Measurements from ENCODE around the gene ARHGAP30. TPM values are rescaled to one million over a fixed set of nuclear protein-coding genes. Genes with fewer than 3 reads are reported as not detected.
"Not testable (repeated sequence)": the region's sequence is repeated elsewhere in the genome, so short reads cannot be mapped to it uniquely, and the experiment has no call there.

Gene ARHGAP30
- total RNA-seq, 1 donor from 2014 or later, result not detected

DNA sequence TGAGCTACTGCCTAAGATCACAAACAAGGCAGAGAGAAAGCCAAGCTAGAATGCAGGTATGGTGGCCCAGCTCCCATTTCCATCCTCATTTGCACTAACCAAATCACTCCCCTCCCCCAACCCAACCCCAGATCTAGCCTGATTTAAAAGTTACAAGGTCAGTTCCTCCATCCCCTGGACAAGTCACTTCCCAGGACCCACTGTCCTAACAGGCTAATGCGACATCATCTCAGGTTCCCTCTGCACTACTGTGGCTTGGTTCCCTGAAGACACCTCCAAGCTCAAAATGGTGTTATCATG is 51.1 kb downstream of the ARHGAP30 start:
- Mint-ChIP-seq H3K4me1 (ENCODE audit: low read depth) (peaks cover 20% of the 10 kb centered on the region), H3K27me3 (ENCODE audit: low read depth) (peaks cover 45% of the 10 kb centered on the region), H3K4me3 (ENCODE audit: unreplicated experiment) (no peak overlapping the region), H3K36me3 (ENCODE audit: low read depth) (no peaks in the 10 kb centered on the region), H3K27ac (ENCODE audit: unreplicated experiment) (no peak overlapping the region), H3K9me3 (ENCODE audit: low read depth) (no peaks in the 10 kb centered on the region)
- DNase-seq (ENCODE audit: low spot score), result no peak
- TF ChIP-seq, protein P1, sequence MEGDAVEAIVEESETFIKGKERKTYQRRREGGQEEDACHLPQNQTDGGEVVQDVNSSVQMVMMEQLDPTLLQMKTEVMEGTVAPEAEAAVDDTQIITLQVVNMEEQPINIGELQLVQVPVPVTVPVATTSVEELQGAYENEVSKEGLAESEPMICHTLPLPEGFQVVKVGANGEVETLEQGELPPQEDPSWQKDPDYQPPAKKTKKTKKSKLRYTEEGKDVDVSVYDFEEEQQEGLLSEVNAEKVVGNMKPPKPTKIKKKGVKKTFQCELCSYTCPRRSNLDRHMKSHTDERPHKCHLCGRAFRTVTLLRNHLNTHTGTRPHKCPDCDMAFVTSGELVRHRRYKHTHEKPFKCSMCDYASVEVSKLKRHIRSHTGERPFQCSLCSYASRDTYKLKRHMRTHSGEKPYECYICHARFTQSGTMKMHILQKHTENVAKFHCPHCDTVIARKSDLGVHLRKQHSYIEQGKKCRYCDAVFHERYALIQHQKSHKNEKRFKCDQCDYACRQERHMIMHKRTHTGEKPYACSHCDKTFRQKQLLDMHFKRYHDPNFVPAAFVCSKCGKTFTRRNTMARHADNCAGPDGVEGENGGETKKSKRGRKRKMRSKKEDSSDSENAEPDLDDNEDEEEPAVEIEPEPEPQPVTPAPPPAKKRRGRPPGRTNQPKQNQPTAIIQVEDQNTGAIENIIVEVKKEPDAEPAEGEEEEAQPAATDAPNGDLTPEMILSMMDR (IDR thresholded peaks at IDR 0.05), result no peak

DNA sequence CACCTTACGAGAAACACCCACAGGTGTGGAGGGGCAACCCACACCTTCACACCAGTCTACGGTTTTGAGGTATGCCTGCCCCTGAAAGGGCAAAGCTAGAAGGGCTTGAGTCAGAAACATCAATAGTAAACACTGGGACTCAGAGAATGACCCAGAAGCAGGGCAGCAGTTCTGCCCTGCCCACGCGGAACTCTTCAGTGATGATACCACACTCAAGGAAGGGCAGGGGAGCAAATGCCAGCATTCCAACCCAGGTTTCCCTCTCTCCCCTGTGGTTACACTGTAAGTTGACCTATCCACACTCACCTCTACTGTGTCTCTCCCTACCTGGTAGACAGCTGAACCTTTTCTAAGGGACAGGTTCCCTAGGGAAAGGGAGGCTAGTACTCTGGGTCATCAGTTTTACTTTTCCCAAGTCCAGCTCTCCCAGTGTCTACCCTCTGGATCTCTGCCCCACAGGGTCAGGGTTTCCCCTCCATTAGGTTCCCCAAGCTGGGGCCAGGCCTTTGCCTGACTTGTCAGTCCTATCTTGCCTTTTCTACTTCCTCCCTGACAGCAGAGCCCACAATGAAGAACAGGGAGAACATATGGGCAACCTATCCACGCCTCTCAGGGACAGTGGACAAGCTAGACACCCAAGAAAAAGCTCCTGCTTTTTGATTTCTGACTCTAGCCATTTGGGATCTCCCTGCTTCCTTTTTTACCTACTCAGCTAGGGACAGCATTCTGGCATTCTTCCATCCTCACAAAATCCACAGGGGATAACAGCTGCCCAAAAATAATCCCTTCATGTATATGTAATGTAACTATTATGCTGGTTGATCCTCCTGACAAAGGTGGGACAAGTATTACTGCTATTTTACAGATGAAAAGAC is 51.7 kb downstream of the ARHGAP30 start:
- DNase-seq (ENCODE audit: low spot score), result no peak
- Mint-ChIP-seq H3K36me3 (ENCODE audit: low read depth) (no peaks in the 10 kb centered on the region), H3K27me3 (ENCODE audit: low read depth) (peaks cover 45% of the 10 kb centered on the region), H3K4me3 (ENCODE audit: unreplicated experiment) (no peak overlapping the region), H3K9me3 (ENCODE audit: low read depth) (no peaks in the 10 kb centered on the region), H3K4me1 (ENCODE audit: low read depth) (peaks cover 20% of the 10 kb centered on the region), H3K27ac (ENCODE audit: unreplicated experiment) (no peak overlapping the region)
- TF ChIP-seq, protein P1 (IDR thresholded peaks at IDR 0.05), result no peak

DNA sequence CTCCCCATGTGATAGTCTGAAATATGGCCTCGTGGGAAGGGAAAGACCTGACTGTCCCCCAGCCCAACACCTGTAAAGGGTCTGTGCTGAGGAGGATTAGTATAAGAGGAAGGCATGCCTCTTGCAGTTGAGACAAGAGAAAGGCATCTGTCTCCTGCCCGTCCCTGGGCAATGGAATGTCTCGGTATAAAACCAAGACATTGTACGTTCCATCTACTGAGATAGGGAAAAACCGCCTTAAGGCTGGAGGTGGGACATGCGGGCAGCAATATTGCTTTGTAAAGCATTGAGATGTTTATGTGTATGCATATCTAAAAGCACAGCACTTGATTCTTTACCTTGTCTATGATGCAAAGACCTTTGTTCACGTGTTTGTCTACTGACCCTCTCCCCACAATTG is 52.5 kb downstream of the ARHGAP30 start:
- peaks cover 39% of the 10 kb centered on the region for H3K27me3 Mint-ChIP-seq (ENCODE audit: low read depth)
- H3K4me1 Mint-ChIP-seq (ENCODE audit: low read depth), result peaks cover 20% of the 10 kb centered on the region
- H3K9me3 Mint-ChIP-seq (ENCODE audit: low read depth); DNase-seq (ENCODE audit: low spot score); H3K27ac Mint-ChIP-seq (ENCODE audit: unreplicated experiment); H3K36me3 Mint-ChIP-seq (ENCODE audit: low read depth); H3K4me3 Mint-ChIP-seq (ENCODE audit: unreplicated experiment): not testable (repeated sequence)

DNA sequence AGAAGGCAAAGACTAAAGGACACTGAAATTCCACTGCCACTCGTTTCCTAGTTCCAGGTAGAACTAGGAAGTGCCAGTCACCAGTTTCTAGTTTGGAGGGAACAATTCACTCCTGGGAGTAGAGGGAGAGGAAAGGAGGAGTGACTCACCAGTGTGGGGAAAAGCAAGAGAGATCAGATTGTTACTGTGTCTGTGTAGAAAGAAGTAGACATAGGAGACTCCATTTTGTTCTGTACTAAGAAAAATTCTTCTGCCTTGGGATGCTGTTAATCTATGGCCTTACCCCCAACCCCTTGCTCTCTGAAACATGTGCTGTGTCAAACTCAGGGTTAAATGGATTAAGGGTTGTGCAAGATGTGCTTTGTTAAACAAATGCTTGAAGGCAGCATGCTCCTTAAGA is 53.0 kb downstream of the ARHGAP30 start:
- Mint-ChIP-seq H3K4me1 (ENCODE audit: low read depth) (peaks cover 18% of the 10 kb centered on the region), H3K27me3 (ENCODE audit: low read depth) (peaks cover 36% of the 10 kb centered on the region)
- not testable (repeated sequence) for H3K9me3 Mint-ChIP-seq (ENCODE audit: low read depth); H3K4me3 Mint-ChIP-seq (ENCODE audit: unreplicated experiment); H3K36me3 Mint-ChIP-seq (ENCODE audit: low read depth); H3K27ac Mint-ChIP-seq (ENCODE audit: unreplicated experiment); DNase-seq (ENCODE audit: low spot score)

DNA sequence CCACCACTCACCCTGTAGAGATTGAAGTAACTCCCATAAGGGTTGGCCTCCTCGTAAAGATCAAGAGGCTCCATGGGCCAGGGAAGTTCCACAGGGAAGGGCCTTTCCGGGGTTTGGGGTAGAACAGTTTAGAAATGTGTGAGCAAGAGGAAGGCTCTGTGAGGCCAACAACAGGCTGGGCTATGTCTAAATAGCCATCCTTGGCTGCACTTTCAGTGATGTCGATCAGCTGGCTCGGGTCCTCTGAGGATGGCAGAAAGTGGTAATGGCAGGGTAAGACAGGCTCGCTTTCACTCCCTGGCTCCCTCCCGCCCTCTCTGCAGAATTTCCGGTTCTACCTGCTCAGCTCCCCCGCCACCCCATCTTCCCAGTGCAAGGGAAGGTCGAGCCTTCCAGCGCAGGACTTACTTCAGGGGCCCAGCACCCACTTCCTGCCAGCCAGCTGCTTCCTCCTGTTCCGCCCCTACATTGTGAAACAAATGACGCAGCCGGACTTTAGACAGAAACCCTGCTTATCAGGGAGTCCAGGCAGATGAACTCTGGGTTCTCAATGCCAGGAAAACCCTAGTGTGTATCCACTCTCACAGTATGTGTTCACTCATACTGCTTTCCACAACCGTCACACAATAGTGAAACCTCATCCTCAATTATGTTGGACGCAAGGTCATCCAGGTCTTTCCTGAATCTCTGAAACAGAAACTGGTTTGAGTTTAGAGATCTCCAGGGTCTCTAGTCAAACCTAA is 56.0 kb downstream of the ARHGAP30 start:
- Mint-ChIP-seq H3K4me3 (ENCODE audit: unreplicated experiment) (no peak overlapping the region), H3K36me3 (ENCODE audit: low read depth) (no peaks in the 10 kb centered on the region), H3K27ac (ENCODE audit: unreplicated experiment) (no peak overlapping the region), H3K9me3 (ENCODE audit: low read depth) (no peaks in the 10 kb centered on the region), H3K27me3 (ENCODE audit: low read depth) (peaks cover 11% of the 10 kb centered on the region), H3K4me1 (ENCODE audit: low read depth) (no peaks in the 10 kb centered on the region)
- TF ChIP-seq, protein P1 (IDR thresholded peaks at IDR 0.05), result no peak
- peak; percentile 59 for DNase-seq (ENCODE audit: low spot score)

DNA sequence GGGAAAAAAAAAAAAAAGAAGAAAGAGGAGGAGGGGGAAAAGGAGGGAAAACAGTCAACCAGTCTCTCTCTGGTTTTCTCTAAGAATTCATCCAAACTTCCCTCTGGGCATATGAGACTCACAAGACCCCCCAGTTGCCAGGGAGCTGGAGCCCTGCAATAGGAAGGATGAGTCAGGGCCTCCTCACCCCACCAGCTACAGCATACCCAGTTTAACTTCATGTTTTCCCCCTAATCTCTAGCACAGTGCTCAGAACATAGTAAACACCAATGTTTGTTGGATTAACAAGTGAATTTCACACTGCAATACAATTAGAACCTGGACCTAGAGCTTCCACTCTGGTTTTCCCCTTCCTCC is 56.6 kb downstream of the ARHGAP30 start:
- Mint-ChIP-seq H3K4me1 (ENCODE audit: low read depth) (no peaks in the 10 kb centered on the region), H3K27me3 (ENCODE audit: low read depth) (peaks cover 8% of the 10 kb centered on the region), H3K27ac (ENCODE audit: unreplicated experiment) (no peak overlapping the region), H3K9me3 (ENCODE audit: low read depth) (no peaks in the 10 kb centered on the region), H3K36me3 (ENCODE audit: low read depth) (no peaks in the 10 kb centered on the region), H3K4me3 (ENCODE audit: unreplicated experiment) (no peak overlapping the region)
- TF ChIP-seq, protein P1 (IDR thresholded peaks at IDR 0.05), result no peak
- no peak for DNase-seq (ENCODE audit: low spot score)

Measured in chondrocyte (in vitro differentiated cells).